Measurements from ENCODE around the gene IRF2BPL.

DNA sequence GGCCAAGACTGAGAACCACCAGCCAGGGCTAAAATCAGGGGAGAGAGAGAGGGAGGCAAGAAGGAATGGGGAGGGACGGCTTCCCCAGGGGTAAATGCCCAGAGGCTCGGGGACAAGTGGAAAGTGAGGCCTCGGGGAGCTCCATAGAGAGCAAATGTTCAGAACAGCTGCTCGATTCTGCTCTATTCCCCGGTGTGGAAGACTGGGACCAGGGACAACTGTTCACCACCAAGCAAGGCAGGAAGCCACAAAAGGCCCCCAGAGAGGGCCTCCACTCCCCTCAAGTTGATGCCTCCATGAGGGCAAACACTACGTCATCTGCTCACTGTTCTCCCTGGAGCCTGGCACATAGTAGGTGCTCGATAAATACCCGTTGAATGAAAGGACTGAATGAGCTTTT, 53.5 kb downstream of the IRF2BPL start:
- TF ChIP-seq POLR2AphosphoS5 (IDR thresholded peaks at IDR 0.05), result no peak
- TF ChIP-seq, protein P1, sequence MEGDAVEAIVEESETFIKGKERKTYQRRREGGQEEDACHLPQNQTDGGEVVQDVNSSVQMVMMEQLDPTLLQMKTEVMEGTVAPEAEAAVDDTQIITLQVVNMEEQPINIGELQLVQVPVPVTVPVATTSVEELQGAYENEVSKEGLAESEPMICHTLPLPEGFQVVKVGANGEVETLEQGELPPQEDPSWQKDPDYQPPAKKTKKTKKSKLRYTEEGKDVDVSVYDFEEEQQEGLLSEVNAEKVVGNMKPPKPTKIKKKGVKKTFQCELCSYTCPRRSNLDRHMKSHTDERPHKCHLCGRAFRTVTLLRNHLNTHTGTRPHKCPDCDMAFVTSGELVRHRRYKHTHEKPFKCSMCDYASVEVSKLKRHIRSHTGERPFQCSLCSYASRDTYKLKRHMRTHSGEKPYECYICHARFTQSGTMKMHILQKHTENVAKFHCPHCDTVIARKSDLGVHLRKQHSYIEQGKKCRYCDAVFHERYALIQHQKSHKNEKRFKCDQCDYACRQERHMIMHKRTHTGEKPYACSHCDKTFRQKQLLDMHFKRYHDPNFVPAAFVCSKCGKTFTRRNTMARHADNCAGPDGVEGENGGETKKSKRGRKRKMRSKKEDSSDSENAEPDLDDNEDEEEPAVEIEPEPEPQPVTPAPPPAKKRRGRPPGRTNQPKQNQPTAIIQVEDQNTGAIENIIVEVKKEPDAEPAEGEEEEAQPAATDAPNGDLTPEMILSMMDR (IDR thresholded peaks at IDR 0.05), result no peak

All from prostate gland (tissue), 2 donors.